ENCODE measurements around the gene OCSTAMP.

- TF ChIP-seq CTCF (conservative IDR thresholded peaks at IDR 0.05; ENCODE audit: low read depth in 2 of 2) = peak; percentile 17 to 59; a peak in 3 of 4 replicates
- no peak for TF ChIP-seq POLR2AphosphoS5 (IDR thresholded peaks at IDR 0.05; ENCODE audit: low read depth)
- no peak for TF ChIP-seq EZH2 (IDR thresholded peaks at IDR 0.05; ENCODE audit: low read depth, unreplicated experiment)
- no peak for TF ChIP-seq JUNB (IDR thresholded peaks at IDR 0.05; ENCODE audit: unreplicated experiment)
- TF ChIP-seq ZNF114 (CRISPR knock-in tag; IDR thresholded peaks at IDR 0.05) = no peak
Observed at GRCh38 chr20:46539113-46539512, 11.3 kb downstream of the OCSTAMP start.

Data from GM23338 (cell line).